PFSK-1 (cell line): Measurements from ENCODE around the gene RBM18.

Experiments used
- FOXP2 ChIP-seq: optimal IDR thresholded peaks from 2 replicates; pipeline ENCODE3; 2011; ENCODE audit warnings: borderline replicate concordance, control low read depth, inconsistent platforms; ENCODE audit not compliant: insufficient read depth; ENCODE audit errors: extremely low read length, extremely low read depth
- POLR2AphosphoS5 ChIP-seq: IDR thresholded peaks from 2 replicates; pipeline ENCODE4 v1.6.1; 2012; ENCODE audit warnings: low read depth, mild to moderate bottlenecking, control low read depth, low read length, moderate library complexity

DNA sequence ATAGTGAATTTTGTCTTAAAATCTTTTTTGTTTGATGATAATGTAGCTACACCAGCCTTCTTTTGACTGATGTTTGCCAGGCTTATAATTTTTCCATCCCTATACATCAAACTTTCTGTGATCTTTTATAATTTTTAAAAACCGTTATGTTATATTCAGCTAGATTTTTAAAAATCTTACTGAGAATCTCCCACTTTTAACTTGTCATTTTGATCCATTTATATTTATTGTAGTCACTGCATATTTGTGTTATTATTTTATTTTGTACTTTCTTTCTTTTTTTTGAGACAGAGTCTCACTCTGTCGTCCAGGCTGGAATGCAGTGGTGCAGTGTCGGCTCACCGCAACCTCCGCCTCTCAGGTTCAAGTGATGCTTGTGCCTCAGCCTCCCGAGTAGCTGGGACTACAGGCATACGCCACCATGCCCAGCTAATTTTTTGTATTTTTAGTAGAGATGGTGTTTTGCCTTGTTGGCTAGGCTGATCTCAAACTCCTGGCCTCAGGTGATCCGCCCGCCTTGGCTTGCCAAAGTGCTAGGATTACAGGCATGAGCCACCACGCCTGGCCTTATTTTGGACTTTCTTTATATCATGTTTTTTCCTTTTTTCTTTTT lies 12.8 kb upstream of the RBM18 start:
- TF ChIP-seq POLR2AphosphoS5 (no peak), FOXP2 (no peak)
